H1 (cell line): ENCODE data around the gene GPN2. TPM values are rescaled to one million over a fixed set of nuclear protein-coding genes. Genes with fewer than 3 reads are reported as not detected.
A peak's percentile ranks its signal among the peaks of the same experiment; 100 is the strongest.

Source experiments
- CTCF ChIA-PET: fragments of 300-600 bp; sonication (Branson Sonifier 250); formaldehyde crosslinking; loops from one replicate; lab custom pipeline; 2021; ENCODE audit not compliant: partially characterized antibody; lab: Charles Lee
- POLR2A ChIA-PET: fragments of 300-600 bp; sonication (Branson Sonifier 250); formaldehyde crosslinking; loops from one replicate; lab custom pipeline; 2021; ENCODE audit warnings: inconsistent platforms; ENCODE audit not compliant: partially characterized antibody; lab: Charles Lee
- DNase-seq, 2 experiments: peaks; one replicate each; pipeline versions ENCODE4 v3.0.0 to v3.0.0-alpha.2; 2010 to 2022; ENCODE audit warnings: low spot score in 2 of 2, low read depth in 1 of 2, mixed read lengths in 1 of 2
- FAIRE-seq: peaks from 2 replicates; lab custom pipeline; 2011; peaks lifted over from hg19 to GRCh38; lab: Jason Lieb, UNC
- H2AFZ ChIP-seq: 2 replicates; pipeline ENCODE4 v1.8.1; 2012; ENCODE audit warnings: low read length, inconsistent platforms
- H2AK5ac ChIP-seq: 2 replicates; pipeline ENCODE4 v1.6.1; 2013; ENCODE audit warnings: low read depth, low read length
- H2BK120ac ChIP-seq: replicated peaks from 2 replicates; pipeline ENCODE3; 2013; ENCODE audit warnings: low read depth, low read length, inconsistent platforms
- H2BK12ac ChIP-seq: 2 replicates; pipeline ENCODE4 v1.6.1; 2013; ENCODE audit warnings: low read depth, low read length
- H2BK15ac ChIP-seq: 2 replicates; pipeline ENCODE4 v1.6.1; 2013; ENCODE audit warnings: low read length
- H2BK20ac ChIP-seq: 2 replicates; pipeline ENCODE4 v1.6.1; 2013; ENCODE audit warnings: low read length
- H2BK5ac ChIP-seq: 2 replicates; pipeline ENCODE4 v1.6.1; 2013; ENCODE audit warnings: low read depth, low read length
- H3K14ac ChIP-seq: 2 replicates; pipeline ENCODE4 v1.6.1; 2013; ENCODE audit warnings: inconsistent platforms; ENCODE audit not compliant: insufficient read length
- H3K18ac ChIP-seq: 2 replicates; pipeline ENCODE4 v1.6.1; 2013; ENCODE audit warnings: low read length; ENCODE audit errors: extremely low read depth
- H3K23ac ChIP-seq: 2 replicates; pipeline ENCODE4 v1.6.1; 2013; ENCODE audit warnings: inconsistent platforms; ENCODE audit not compliant: insufficient read length
- H3K23me2 ChIP-seq: 2 replicates; pipeline ENCODE4 v1.6.1; 2013; ENCODE audit warnings: low read depth, low read length
- H3K27ac ChIP-seq: 2 replicates; pipeline ENCODE4 v1.6.1; 2011; ENCODE audit warnings: low read depth, low read length, inconsistent platforms
- H3K27me3 ChIP-seq, 4 experiments: replicated peaks in 1 of 4; 1 replicate in 1 of 4; 2 replicates in 3 of 4; pipeline versions ENCODE4 v1.6.1 to v1.8.1; 2011 to 2013; ENCODE audit warnings: low read length in 3 of 4, mild to moderate bottlenecking in 3 of 4, inconsistent platforms in 2 of 4, mixed read lengths in 2 of 4, moderate library complexity in 1 of 4; ENCODE audit not compliant: control insufficient read depth in 3 of 4, insufficient read depth in 3 of 4; ENCODE audit errors: extremely low read depth in 1 of 4
- H3K36me3 ChIP-seq, 4 experiments: 2 replicates each; pipeline versions ENCODE4 v1.6.1 to v1.8.1; 2011 to 2013; ENCODE audit warnings: mild to moderate bottlenecking in 4 of 4, low read length in 3 of 4, moderate library complexity in 2 of 4, control low read depth in 1 of 4, inconsistent platforms in 1 of 4; ENCODE audit not compliant: insufficient read depth in 4 of 4, control insufficient read depth in 2 of 4
- H3K4ac ChIP-seq: replicated peaks from 2 replicates; pipeline ENCODE3; 2013; ENCODE audit warnings: low read length, low read depth, mixed read lengths, inconsistent platforms; ENCODE audit not compliant: insufficient read length
- H3K4me1 ChIP-seq, 4 experiments: replicated peaks in 1 of 4; 1 replicate in 1 of 4; 2 replicates in 3 of 4; pipeline versions ENCODE4 v1.6.1 to v1.8.1; 2011 to 2013; ENCODE audit warnings: low read length in 3 of 4, inconsistent platforms in 2 of 4, mixed read lengths in 1 of 4; ENCODE audit not compliant: insufficient read depth in 4 of 4, control insufficient read depth in 3 of 4
- H3K4me2 ChIP-seq, 2 experiments: 2 replicates each; pipeline versions ENCODE4 v1.6.1 to v1.8.1; 2011 to 2013; ENCODE audit warnings: low read depth in 2 of 2, low read length in 2 of 2, control low read depth in 1 of 2, inconsistent platforms in 1 of 2, mild to moderate bottlenecking in 1 of 2; ENCODE audit not compliant: insufficient read depth in 1 of 2
- H3K4me3 ChIP-seq, 4 experiments: fragments of 200-600, 300-600 bp in 1 of 4; sonication (generic), shearing (Covaris generic), sonication (Bioruptor Twin) in 1 of 4; 2 replicates each; pipeline versions ENCODE4 v1.5.1 to v1.8.1; 2011 to 2016; ENCODE audit warnings: low read length in 4 of 4, low read depth in 3 of 4, control low read depth in 2 of 4, inconsistent platforms in 2 of 4, mild to moderate bottlenecking in 2 of 4, mixed read lengths in 1 of 4, moderate library complexity in 1 of 4; ENCODE audit not compliant: insufficient read depth in 2 of 4; ENCODE audit errors: extremely low read depth in 1 of 4
- H3K56ac ChIP-seq: replicated peaks from 2 replicates; pipeline ENCODE3; 2013; ENCODE audit warnings: low read depth, mild to moderate bottlenecking, mixed read lengths, low read length, inconsistent platforms; ENCODE audit not compliant: insufficient read length
- H3K79me1 ChIP-seq: 2 replicates; pipeline ENCODE4 v1.6.1; 2013; ENCODE audit warnings: low read depth, low read length, control low read depth
- H3K79me2 ChIP-seq, 2 experiments: 2 replicates each; pipeline versions ENCODE4 v1.6.1 to v1.8.1; 2012 to 2013; ENCODE audit warnings: low read length in 2 of 2, mild to moderate bottlenecking in 2 of 2, inconsistent platforms in 1 of 2; ENCODE audit not compliant: insufficient read depth in 2 of 2, control insufficient read depth in 1 of 2
- H3K9ac ChIP-seq, 4 experiments: replicated peaks in 1 of 4; 1 replicate in 1 of 4; 2 replicates in 3 of 4; pipeline versions ENCODE4 v1.6.1 to v1.8.1; 2011 to 2013; ENCODE audit warnings: low read depth in 3 of 4, low read length in 3 of 4, control low read depth in 2 of 4, mild to moderate bottlenecking in 2 of 4, moderate library complexity in 2 of 4, inconsistent platforms in 1 of 4; ENCODE audit errors: extremely low read depth in 1 of 4
- H3K9me3 ChIP-seq, 2 experiments: 2 replicates each; pipeline versions ENCODE4 v1.6.1 to v1.8.1; 2012 to 2013; ENCODE audit warnings: mild to moderate bottlenecking in 2 of 2, moderate library complexity in 2 of 2, control low read depth in 1 of 2, inconsistent platforms in 1 of 2, low read depth in 1 of 2, low read length in 1 of 2, mixed read lengths in 1 of 2; ENCODE audit not compliant: insufficient read depth in 2 of 2
- H4K20me1 ChIP-seq, 2 experiments: replicated peaks in 1 of 2; 2 replicates each; pipeline versions ENCODE3 to v1.8.1; 2011 to 2013; ENCODE audit warnings: inconsistent platforms in 2 of 2, low read length in 2 of 2, mild to moderate bottlenecking in 1 of 2; ENCODE audit not compliant: insufficient read depth in 2 of 2, control insufficient read depth in 1 of 2
- H4K5ac ChIP-seq: 2 replicates; pipeline ENCODE4 v1.6.1; 2013; ENCODE audit warnings: low read length, low read depth, mixed read lengths, inconsistent platforms; ENCODE audit not compliant: insufficient read length
- H4K8ac ChIP-seq: 2 replicates; pipeline ENCODE4 v1.8.0; 2013; ENCODE audit warnings: mild to moderate bottlenecking, moderate library complexity, low read length, inconsistent platforms; ENCODE audit not compliant: insufficient read depth; ENCODE audit errors: extremely low read depth
- H4K91ac ChIP-seq: replicated peaks from 2 replicates; pipeline ENCODE3; 2013; ENCODE audit warnings: low read length, mixed read lengths, inconsistent platforms; ENCODE audit not compliant: insufficient read length
- POU5F1 ChIP-seq: IDR thresholded peaks from 2 replicates; pipeline ENCODE4 v1.6.1; 2011; ENCODE audit warnings: low read depth, mild to moderate bottlenecking, low read length, moderate library complexity
- WGBS, 2 experiments: shearing (Covaris generic) in 1 of 2; methylation state at CpG; one replicate each; pipeline versions ENCODE4 v1.1.6 to v1.1.7; 2013 to 2015; ENCODE audit warnings: low lambda C conversion rate in 2 of 2, mixed read lengths in 2 of 2, inconsistent platforms in 1 of 2, low coverage in 1 of 2, missing lambda C conversion rate in 1 of 2; ENCODE audit not compliant: insufficient replicate concordance in 2 of 2, insufficient coverage in 1 of 2, insufficient read length in 1 of 2; ENCODE audit errors: extremely low coverage in 1 of 2, missing lambda C conversion rate in 1 of 2; 5-methylcytosine and 5-hydroxymethylcytosine counted together
- polyA plus RNA-seq, 7 experiments: library from polyadenylated mRNA; depleted of rRNA in 3 of 7; stranded (reverse) in 5 of 7; unstranded in 2 of 7; fragments of >200 nt in 5 of 7; fragments of 200-250 nt in 2 of 7; gene quantifications; 1 replicate in 5 of 7; 2 replicates in 1 of 7; 4 replicates in 1 of 7; pipeline versions ENCODE4 v1.2.1 to v1.2.3, GENCODE V29; 2011 to 2013; ENCODE audit warnings: missing spikeins in 2 of 7, mixed read lengths in 2 of 7
- total RNA-seq: library from RNA; stranded (reverse); fragmentation: NEBNext Ultra II Directional; extraction: Animal tissue kit (Norgen Biotek cat#: 25700); gene quantifications from 2 replicates; pipeline ENCODE4 v1.2.1, GENCODE V29; 2021

Gene GPN2
- total and polyA plus RNA-seq, 2 of the 8 experiments (the other 6 are each of a cell fraction or from before 2014, with no cell fraction given), result 27.3 to 36.8 TPM

GRCh38 chr1:26900815-26901511, 10.9 kb upstream of the GPN2 start:
- H2BK15ac ChIP-seq, result no peak overlapping the region
- no peak overlapping the region for H4K8ac ChIP-seq
- H3K4me3 ChIP-seq, result peak overlapping the region; percentile 90 to 98 (median 96)
- no peak overlapping the region for H4K91ac ChIP-seq
- H3K23me2 ChIP-seq, result peaks cover 8% of the 10 kb centered on the region
- H3K9me3 ChIP-seq, result no peaks in the 10 kb centered on the region
- CTCF ChIA-PET, result interaction anchor here (0.7 to 4.9 kb wide), 6 partner anchors 9 to 42 kb away, joined by 3 to 27 read pairs (median 4); partner anchors contain the start of gene GPN2
- no peak overlapping the region for H2BK5ac ChIP-seq
- H3K14ac ChIP-seq, result no peak overlapping the region
- FAIRE-seq (no peak), DNase-seq (no peak)
- no peak overlapping the region for H2BK12ac ChIP-seq
- H3K18ac ChIP-seq, result no peak overlapping the region
- no peak overlapping the region for H2BK120ac ChIP-seq
- H3K36me3 ChIP-seq, result peaks cover 0 to 11% (median 5%) of the 10 kb centered on the region in 4 experiments; a peak in 5 of 8 replicates
- peak overlapping the region; percentile 74 for H4K5ac ChIP-seq
- peak overlapping the region; percentile 55 for H3K56ac ChIP-seq
- no peak overlapping the region for H3K4ac ChIP-seq
- no peak overlapping the region for H2AK5ac ChIP-seq
- H3K4me2 ChIP-seq, result peak overlapping the region; percentile 71 to 86
- H3K9ac ChIP-seq, result peak overlapping the region in 3 of 4 experiments; percentile 93 to 96 (median 95); a peak in 6 of 7 replicates
- H2AFZ ChIP-seq, result no peak overlapping the region; the same call in 1 of the 2 replicates
- peaks cover 0 to 8% (median 3%) of the 10 kb centered on the region in 4 experiments; a peak in 3 of 7 replicates for H3K4me1 ChIP-seq
- peak overlapping the region; percentile 88 for H3K27ac ChIP-seq
- TF ChIP-seq POU5F1, result no peak
- peaks cover 6 to 16% of the 10 kb centered on the region in 2 experiments for H3K79me2 ChIP-seq
- POLR2A ChIA-PET, result interaction anchor here (0.7 to 4.1 kb wide), 23 partner anchors 8 to 208 kb away, joined by 3 to 66 read pairs (median 5); partner anchors contain the start of genes GPN2, NR0B2, NUDC and PIGV
- H2BK20ac ChIP-seq, result no peak overlapping the region
- peaks cover 0 to 2% of the 10 kb centered on the region in 2 experiments for H4K20me1 ChIP-seq
- 71% methylated on average over 13 of the region's 18 CpGs; no CpG with 5 or more reads in 1 of the 2 experiments for WGBS, 2 experiments
- no peak overlapping the region for H3K23ac ChIP-seq
- H3K79me1 ChIP-seq, result peaks cover 5% of the 10 kb centered on the region; the same call in 1 of the 2 replicates
- no peaks in the 10 kb centered on the region for H3K27me3 ChIP-seq
